ENCODE measurements around the gene PRUNE2. TPM values are rescaled to one million over a fixed set of nuclear protein-coding genes. Genes with fewer than 3 reads are reported as not detected.
"Not testable (repeated sequence)": the region's sequence is repeated elsewhere in the genome, so short reads cannot be mapped to it uniquely, and the experiment has no call there.

Gene PRUNE2
- total RNA-seq, result 10 to 100 TPM; 15.6 to 37.8 (median 26.1) TPM

- no peaks in the 10 kb centered on the region for H3K4me1 ChIP-seq
- H3K27me3 ChIP-seq, result peaks cover 0 to 7% of the 10 kb centered on the region in 2 donors
- peak in 2 of 3 donors; percentile 79 to 82 for DNase-seq
- peak within 1 kb of the TSS; percentile 12 to 51 (median 34) for H3K4me3 ChIP-seq
- TF ChIP-seq CTCF (IDR thresholded peaks at IDR 0.05), result no peak
- TF ChIP-seq POLR2A (IDR thresholded peaks at IDR 0.05), result peak; percentile 18 to 60
- H3K27ac ChIP-seq, result peak within 1 kb of the TSS in 3 of 4 donors; percentile 46 to 60 (median 47)
- H3K36me3 ChIP-seq, result no peaks in the 10 kb centered on the region
- H3K9me3 ChIP-seq, result no peaks in the 10 kb centered on the region
Observed at GRCh38 chr9:76905791-76906646, at the start of gene PRUNE2. Gene PRUNE2 (minus strand): TSS chr9:76906114. CDS start chr9:76905963, 151 bp downstream.

DNA sequence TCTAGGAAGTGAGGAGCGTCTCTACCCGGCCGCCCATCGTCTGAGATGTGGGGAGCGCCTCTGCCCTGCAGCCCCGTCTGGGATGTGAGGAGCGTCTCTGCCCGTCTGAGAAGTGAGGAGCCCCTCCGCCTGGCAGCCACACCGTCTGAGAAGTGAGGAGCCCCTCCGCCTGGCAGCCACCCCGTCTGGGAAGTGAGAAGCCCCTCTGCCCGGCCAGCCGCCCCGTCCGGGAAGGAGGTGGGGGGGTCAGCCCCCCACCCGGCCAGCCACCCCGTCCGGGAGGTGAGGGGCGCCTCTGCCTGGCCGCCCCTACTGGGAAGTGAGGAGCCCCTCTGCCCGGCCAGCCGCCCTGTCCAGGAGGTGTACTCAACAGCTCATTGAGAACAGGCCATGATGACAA lies 49.5 kb upstream of the PRUNE2 start:
- H3K27me3 ChIP-seq, H3K9me3 ChIP-seq, H3K27ac ChIP-seq, H3K36me3 ChIP-seq, DNase-seq, H3K4me3 ChIP-seq, H3K4me1 ChIP-seq: not testable (repeated sequence)

- no peaks in the 10 kb centered on the region for H3K36me3 ChIP-seq
- TF ChIP-seq POLR2A (IDR thresholded peaks at IDR 0.05), result no peak
- no peak for TF ChIP-seq CTCF (IDR thresholded peaks at IDR 0.05)
- DNase-seq, result no peak
- H3K27ac ChIP-seq, result no peak overlapping the region
- H3K9me3 ChIP-seq, result no peaks in the 10 kb centered on the region
- no peaks in the 10 kb centered on the region for H3K4me1 ChIP-seq
- no peak overlapping the region for H3K4me3 ChIP-seq
- H3K27me3 ChIP-seq, result no peaks in the 10 kb centered on the region
Observed at GRCh38 chr9:76949865-76950264, 44.0 kb upstream of the PRUNE2 start.

GRCh38 chr9:76944011-76944410 lies 38.1 kb upstream of the PRUNE2 start:
- Histone ChIP-seq H3K9me3 (no peaks in the 10 kb centered on the region), H3K4me3 (no peak overlapping the region), H3K4me1 (no peaks in the 10 kb centered on the region), H3K27ac (no peak overlapping the region), H3K36me3 (no peaks in the 10 kb centered on the region), H3K27me3 (no peaks in the 10 kb centered on the region)
- no peak for DNase-seq
- TF ChIP-seq POLR2A (IDR thresholded peaks at IDR 0.05) (no peak), CTCF (IDR thresholded peaks at IDR 0.05) (no peak)

GRCh38 chr9:76943054-76943453 lies 37.1 kb upstream of the PRUNE2 start:
- Histone ChIP-seq H3K4me1 (no peaks in the 10 kb centered on the region), H3K27me3 (no peaks in the 10 kb centered on the region), H3K9me3 (no peaks in the 10 kb centered on the region), H3K27ac (no peak overlapping the region), H3K4me3 (no peak overlapping the region), H3K36me3 (no peaks in the 10 kb centered on the region)
- DNase-seq, result peak in 1 of 3 donors; percentile 48
- TF ChIP-seq POLR2A (IDR thresholded peaks at IDR 0.05) (no peak), CTCF (IDR thresholded peaks at IDR 0.05) (no peak)

DNA sequence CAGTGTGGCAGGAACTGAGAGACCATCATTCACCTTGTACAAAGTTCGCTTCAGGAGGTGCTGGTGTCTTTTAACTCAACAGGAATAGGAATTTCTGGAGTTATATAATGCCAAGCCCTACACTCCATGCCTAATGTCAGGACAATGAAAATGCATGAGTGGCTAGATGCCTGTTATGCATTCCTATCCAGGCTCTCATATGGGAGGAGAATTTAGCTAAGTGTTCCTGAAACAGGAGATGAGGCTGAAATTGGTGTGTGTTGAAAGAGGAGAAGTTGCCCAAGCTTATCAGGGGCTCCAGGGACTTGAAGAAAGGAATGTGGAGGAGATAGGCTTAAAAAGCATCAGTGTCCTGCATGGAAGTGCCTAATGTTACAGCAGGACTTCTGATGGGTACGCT lies 26.8 kb upstream of the PRUNE2 start:
- Histone ChIP-seq H3K9me3 (no peaks in the 10 kb centered on the region), H3K27me3 (no peaks in the 10 kb centered on the region), H3K4me1 (no peaks in the 10 kb centered on the region), H3K4me3 (no peak overlapping the region), H3K27ac (no peak overlapping the region), H3K36me3 (no peaks in the 10 kb centered on the region)
- TF ChIP-seq POLR2A (IDR thresholded peaks at IDR 0.05) (no peak), CTCF (IDR thresholded peaks at IDR 0.05) (no peak)
- DNase-seq, result no peak

Data from Peyer's patch (tissue), 4 donors.